ENCODE measurements around the gene PRSS58. TPM values are rescaled to one million over a fixed set of nuclear protein-coding genes. Genes with fewer than 3 reads are reported as not detected.

PRSS58 gene
- total RNA-seq, 1 donor from 2014 or later, result not detected

DNA sequence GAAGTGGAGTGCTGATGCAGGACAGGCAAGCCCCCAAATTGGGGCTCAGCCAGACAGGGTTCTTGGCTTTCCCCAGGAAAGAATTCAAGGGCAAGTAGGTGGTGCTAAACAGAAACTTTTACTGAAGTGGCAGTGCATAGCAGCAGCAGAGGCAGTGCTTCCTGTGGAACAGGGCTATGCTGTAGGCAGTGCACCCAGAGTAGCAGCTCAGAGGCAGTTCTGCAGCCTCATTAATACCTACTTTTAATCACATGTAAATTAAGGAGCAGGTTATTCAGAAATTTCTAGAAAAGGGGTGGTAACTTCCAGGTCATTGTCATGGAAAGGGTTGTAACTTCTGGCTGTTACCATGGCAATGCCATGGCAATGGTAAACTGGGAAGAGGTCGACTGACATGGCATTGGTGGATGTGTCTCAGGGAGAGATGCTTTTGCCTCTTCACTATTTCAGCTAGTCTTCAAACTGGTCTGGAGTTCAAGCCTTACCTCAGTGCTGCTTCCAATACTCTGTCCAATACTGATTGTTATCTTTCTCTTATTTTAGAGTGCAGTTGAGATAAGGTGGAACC, 29.2 kb downstream of the PRSS58 start:
- DNase-seq (ENCODE audit: low spot score), result no peak

Other genes with a start within 250 kb of the PRSS58 start
- gene MGAM2, start 146.3 kb downstream of the PRSS58 start, total RNA-seq (ENCODE audit: insufficient read depth, low replicate concordance), result 2.9 TPM